ENCODE measurements around the gene DKKL1. TPM values are rescaled to one million over a fixed set of nuclear protein-coding genes. Genes with fewer than 3 reads are reported as not detected.
A peak's percentile ranks its signal among the peaks of the same experiment; 100 is the strongest.
"Not testable (repeated sequence)": the region's sequence is repeated elsewhere in the genome, so short reads cannot be mapped to it uniquely, and the experiment has no call there.

The DKKL1 gene
- 1.5 to 2.4 TPM (median 2.1 TPM) in 3 replicates for total RNA-seq
- long read RNA-seq, partial matches to known transcripts = 0 of 1 reads
- long read RNA-seq, other reads (novel, unspliced or antisense) = 1 of 1 reads

DNA sequence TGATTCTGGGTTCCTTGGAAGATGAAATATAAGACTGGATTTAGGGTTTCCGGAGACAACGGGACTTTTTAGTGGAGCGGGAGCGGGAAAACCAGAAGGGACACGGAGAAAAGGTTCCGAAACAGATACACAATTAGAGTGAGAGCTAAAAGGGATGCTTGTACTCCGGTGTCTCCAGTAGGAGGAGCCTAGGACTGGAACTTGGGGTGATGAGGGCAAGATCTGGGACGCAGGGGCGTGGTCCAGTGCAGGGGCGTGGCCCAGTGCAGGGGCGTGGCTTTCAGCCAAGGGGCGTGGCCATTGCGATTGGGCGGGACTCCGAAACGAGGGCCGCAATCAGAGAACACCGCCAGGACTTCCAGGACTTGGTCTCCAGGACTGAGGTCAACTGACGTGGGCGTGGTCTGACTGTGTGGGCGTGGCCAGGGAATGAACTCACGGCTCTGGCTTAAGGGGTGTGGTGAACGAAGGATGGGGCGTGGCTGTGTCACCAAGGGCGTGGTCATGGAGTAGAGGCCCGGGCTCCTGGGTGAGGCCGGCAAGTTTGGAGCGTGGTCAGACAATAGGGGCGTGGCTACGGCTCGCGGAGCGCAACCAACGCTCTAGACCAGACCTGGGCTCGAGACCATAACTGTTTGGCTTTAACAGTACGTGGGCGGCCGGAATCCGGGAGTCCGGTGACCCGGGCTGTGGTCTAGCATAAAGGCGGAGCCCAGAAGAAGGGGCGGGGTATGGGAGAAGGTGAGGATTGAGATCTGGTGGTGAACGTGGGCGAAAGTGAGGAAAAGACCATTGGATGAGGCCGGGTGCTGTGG lies at the start of gene DKKL1:
Gene DKKL1, plus strand, starts transcription at position 610 of the 815 bp plus-strand sequence. Its CDS starts 122 bp downstream, at position 732.
- DNase-seq (ENCODE audit: low spot score) = peak; percentile 99
- Mint-ChIP-seq H3K4me1 (ENCODE audit: low read depth) (peaks cover 12% of the 10 kb centered on the region), H3K9me3 (ENCODE audit: low read depth) (no peaks in the 10 kb centered on the region), H3K27me3 (ENCODE audit: low read depth) (no peaks in the 10 kb centered on the region), H3K27ac (ENCODE audit: unreplicated experiment) (no peak within 1 kb of the TSS), H3K4me3 (ENCODE audit: unreplicated experiment) (no peak within 1 kb of the TSS), H3K36me3 (ENCODE audit: low read depth) (no peaks in the 10 kb centered on the region)
- TF ChIP-seq, protein P1, sequence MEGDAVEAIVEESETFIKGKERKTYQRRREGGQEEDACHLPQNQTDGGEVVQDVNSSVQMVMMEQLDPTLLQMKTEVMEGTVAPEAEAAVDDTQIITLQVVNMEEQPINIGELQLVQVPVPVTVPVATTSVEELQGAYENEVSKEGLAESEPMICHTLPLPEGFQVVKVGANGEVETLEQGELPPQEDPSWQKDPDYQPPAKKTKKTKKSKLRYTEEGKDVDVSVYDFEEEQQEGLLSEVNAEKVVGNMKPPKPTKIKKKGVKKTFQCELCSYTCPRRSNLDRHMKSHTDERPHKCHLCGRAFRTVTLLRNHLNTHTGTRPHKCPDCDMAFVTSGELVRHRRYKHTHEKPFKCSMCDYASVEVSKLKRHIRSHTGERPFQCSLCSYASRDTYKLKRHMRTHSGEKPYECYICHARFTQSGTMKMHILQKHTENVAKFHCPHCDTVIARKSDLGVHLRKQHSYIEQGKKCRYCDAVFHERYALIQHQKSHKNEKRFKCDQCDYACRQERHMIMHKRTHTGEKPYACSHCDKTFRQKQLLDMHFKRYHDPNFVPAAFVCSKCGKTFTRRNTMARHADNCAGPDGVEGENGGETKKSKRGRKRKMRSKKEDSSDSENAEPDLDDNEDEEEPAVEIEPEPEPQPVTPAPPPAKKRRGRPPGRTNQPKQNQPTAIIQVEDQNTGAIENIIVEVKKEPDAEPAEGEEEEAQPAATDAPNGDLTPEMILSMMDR (IDR thresholded peaks at IDR 0.05) = peak; percentile 58

DNA sequence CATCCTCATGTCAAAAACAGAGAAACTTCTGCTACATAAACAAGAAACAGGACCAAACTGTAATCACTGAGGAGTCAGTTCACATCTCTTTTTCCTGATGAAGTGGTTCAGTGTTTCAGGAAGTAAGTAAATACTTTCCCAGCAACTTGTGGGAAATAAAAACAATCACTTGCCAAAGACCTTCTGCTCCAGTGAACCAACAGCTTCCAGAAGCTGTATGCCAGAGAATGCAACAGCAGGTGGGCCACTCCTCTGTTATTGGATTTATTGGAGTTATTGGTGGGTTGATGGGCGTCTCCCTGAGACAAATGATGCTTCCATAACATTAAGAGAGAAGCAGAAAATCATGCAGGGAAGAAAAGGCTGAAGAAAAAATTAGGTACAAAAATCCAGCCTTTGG lies 48.6 kb upstream of the DKKL1 start:
- H3K9me3 Mint-ChIP-seq (ENCODE audit: low read depth) = peaks cover 9% of the 10 kb centered on the region
- DNase-seq (ENCODE audit: low spot score) = no peak
- no peak overlapping the region for H3K27ac Mint-ChIP-seq (ENCODE audit: unreplicated experiment)
- TF ChIP-seq, protein P1 (IDR thresholded peaks at IDR 0.05) = no peak
- peaks cover 37% of the 10 kb centered on the region for H3K36me3 Mint-ChIP-seq (ENCODE audit: low read depth)
- H3K27me3 Mint-ChIP-seq (ENCODE audit: low read depth) = no peaks in the 10 kb centered on the region
- H3K4me3 Mint-ChIP-seq (ENCODE audit: unreplicated experiment) = no peak overlapping the region
- peaks cover 10% of the 10 kb centered on the region for H3K4me1 Mint-ChIP-seq (ENCODE audit: low read depth)

DNA sequence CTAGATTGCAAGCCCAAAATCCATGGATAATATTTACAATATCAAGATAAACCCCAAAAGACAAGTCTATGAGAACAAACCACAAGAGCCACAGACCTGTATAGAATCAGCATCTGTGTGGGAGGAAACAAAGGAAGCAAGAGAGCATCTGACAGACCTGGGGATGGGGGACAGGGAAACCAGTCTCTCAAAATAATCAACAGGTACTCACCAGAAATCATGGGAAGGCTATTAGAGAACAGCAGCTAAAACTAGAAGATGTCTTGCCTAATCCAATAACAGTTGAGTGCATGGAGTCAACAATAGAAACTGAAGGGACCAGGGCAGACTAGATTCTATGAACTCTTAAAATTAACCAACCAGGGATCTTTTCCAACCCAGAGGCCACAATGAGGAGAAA lies 47.4 kb upstream of the DKKL1 start:
- H3K4me1 Mint-ChIP-seq (ENCODE audit: low read depth) = peaks cover 10% of the 10 kb centered on the region
- H3K9me3 Mint-ChIP-seq (ENCODE audit: low read depth) = peaks cover 16% of the 10 kb centered on the region
- no peak for DNase-seq (ENCODE audit: low spot score)
- H3K27me3 Mint-ChIP-seq (ENCODE audit: low read depth) = no peaks in the 10 kb centered on the region
- H3K27ac Mint-ChIP-seq (ENCODE audit: unreplicated experiment) = no peak overlapping the region
- peaks cover 29% of the 10 kb centered on the region for H3K36me3 Mint-ChIP-seq (ENCODE audit: low read depth)
- TF ChIP-seq, protein P1 (IDR thresholded peaks at IDR 0.05) = no peak
- H3K4me3 Mint-ChIP-seq (ENCODE audit: unreplicated experiment) = no peak overlapping the region

DNA sequence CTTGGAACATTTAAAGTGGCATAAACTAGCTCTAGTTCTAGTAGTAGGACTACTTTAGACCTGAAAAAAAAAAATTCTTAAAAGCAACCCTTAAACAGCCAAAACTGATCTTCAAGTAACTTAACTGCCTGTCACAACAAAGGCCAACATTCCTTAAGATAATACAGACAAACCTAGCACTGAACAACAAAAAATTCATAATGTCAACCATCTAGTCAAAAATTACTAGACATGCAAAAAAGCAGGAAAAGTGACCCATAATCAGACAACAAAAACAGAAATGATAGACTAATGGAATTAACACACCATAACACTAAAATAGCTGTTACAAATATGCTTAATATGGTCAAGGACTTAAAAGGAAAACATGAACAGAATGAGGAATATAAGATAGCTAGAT lies 45.4 kb upstream of the DKKL1 start:
- H3K27me3 Mint-ChIP-seq (ENCODE audit: low read depth) = no peaks in the 10 kb centered on the region
- H3K9me3 Mint-ChIP-seq (ENCODE audit: low read depth) = peaks cover 22% of the 10 kb centered on the region
- TF ChIP-seq, protein P1 (IDR thresholded peaks at IDR 0.05) = no peak
- H3K4me3 Mint-ChIP-seq (ENCODE audit: unreplicated experiment) = no peak overlapping the region
- peaks cover 37% of the 10 kb centered on the region for H3K36me3 Mint-ChIP-seq (ENCODE audit: low read depth)
- no peak overlapping the region for H3K27ac Mint-ChIP-seq (ENCODE audit: unreplicated experiment)
- no peak for DNase-seq (ENCODE audit: low spot score)
- H3K4me1 Mint-ChIP-seq (ENCODE audit: low read depth) = peaks cover 10% of the 10 kb centered on the region

DNA sequence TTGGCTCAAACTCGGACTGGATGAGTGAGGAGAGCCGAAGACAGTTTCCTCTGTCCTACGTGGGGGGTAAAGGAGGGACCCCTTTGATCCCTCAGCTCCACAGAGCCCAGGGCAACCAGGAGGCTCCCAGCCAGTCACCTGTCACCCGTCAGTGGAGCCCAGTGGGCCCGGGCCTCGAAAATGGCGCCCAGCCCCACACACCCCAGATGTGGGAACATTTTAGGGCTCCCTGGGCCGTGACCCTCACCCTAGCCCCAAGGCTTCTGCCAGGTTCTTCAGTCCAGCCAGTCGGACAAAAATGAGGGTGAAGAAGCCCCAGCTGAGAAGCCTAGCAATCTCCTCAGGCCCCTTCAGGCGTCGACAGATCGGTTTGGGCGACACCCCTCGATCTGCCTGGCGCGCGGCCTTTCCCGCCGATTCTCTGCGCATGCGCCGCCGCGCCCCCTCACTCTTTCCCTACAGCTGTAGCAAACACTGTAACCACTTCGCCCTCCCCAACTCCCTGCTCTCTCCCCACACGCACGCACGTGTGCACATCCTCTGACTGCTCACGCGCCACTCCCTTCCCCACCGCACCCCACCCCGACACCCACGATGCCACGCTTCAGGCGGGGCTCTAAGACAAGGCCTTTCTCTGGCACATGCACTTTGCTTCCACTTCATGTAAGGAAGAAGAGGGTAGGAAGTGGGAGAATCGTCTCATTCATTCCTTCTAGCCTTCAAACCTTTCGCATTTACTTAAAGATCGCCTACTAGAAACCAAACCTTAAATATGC lies 38.7 kb upstream of the DKKL1 start, which contains the start of gene SLC6A16:
Gene SLC6A16, minus strand, starts transcription at position 391 of the 776 bp plus-strand sequence. CDS start 13,844 bp downstream, outside the sequence.
- H3K27ac Mint-ChIP-seq (ENCODE audit: unreplicated experiment) = no peak within 1 kb of the TSS
- TF ChIP-seq, protein P1 (IDR thresholded peaks at IDR 0.05) = no peak
- DNase-seq (ENCODE audit: low spot score) = peak; percentile 67
- no peaks in the 10 kb centered on the region for H3K4me1 Mint-ChIP-seq (ENCODE audit: low read depth)
- H3K4me3 Mint-ChIP-seq (ENCODE audit: unreplicated experiment) = no peak within 1 kb of the TSS
- peaks cover 26% of the 10 kb centered on the region for H3K36me3 Mint-ChIP-seq (ENCODE audit: low read depth)
- no peaks in the 10 kb centered on the region for H3K27me3 Mint-ChIP-seq (ENCODE audit: low read depth)
- peaks cover 16% of the 10 kb centered on the region for H3K9me3 Mint-ChIP-seq (ENCODE audit: low read depth)

DNA sequence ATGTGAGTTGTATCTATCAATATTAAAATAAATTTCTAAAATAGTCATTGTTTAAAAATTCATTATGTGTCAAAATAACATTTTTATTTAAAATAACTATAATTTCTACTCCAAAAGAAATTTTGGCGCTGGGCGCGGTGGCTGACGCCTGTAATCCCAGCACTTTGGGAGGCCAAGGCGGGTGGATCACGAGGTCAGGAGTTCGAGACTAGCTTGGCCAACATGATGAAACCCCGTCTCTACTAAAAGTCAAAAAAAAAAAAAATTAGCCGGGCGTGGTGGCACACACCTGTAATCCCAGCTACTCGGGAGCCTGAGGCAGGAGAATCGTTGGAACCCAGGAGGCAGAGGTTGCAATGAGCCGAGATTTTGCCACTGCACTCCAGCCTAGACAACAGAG lies 37.9 kb upstream of the DKKL1 start:
- H3K27me3 Mint-ChIP-seq (ENCODE audit: low read depth); H3K27ac Mint-ChIP-seq (ENCODE audit: unreplicated experiment): not testable (repeated sequence)

More for the DNA sequence above, 37.9 kb upstream of the DKKL1 start:
- H3K4me3 Mint-ChIP-seq (ENCODE audit: unreplicated experiment); H3K4me1 Mint-ChIP-seq (ENCODE audit: low read depth); DNase-seq (ENCODE audit: low spot score): not testable (repeated sequence)
- Mint-ChIP-seq H3K36me3 (ENCODE audit: low read depth) (peaks cover 26% of the 10 kb centered on the region), H3K9me3 (ENCODE audit: low read depth) (peaks cover 13% of the 10 kb centered on the region)
